ENCODE results near the gene UGT2A1.
"Not testable (repeated sequence)": the region's sequence is repeated elsewhere in the genome, so short reads cannot be mapped to it uniquely, and the experiment has no call there.

UGT2A1 gene

DNA sequence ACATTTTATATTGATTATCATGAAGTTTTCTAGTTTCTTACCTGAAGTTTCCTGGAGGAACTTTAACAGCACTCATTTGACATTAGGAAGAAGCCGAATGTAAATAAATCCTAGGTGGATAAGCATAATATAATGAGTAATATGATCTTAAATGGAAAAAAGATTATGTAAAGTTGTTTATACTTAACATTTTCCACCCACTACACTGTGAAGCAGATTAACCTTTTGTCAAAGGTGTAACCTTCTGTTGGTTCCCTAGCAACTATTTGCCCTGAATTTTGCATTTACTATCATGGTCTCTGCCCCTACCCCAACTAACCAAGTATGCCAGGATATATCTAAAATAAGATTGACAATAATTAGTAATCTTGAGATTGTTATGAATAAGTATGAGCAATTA lies at the start of gene UGT2A1:
UGT2A1 (minus strand) TSS at position 101 of the 400 bp plus-strand sequence. CDS start 5,603 bp downstream, outside the sequence.
- no peaks in the 10 kb centered on the region for H3K36me3 ChIP-seq (ENCODE audit: insufficient read depth, low read length)
- no peaks in the 10 kb centered on the region for H3K27me3 ChIP-seq (ENCODE audit: insufficient read depth, low read length)
- no peak within 1 kb of the TSS for H2AFZ ChIP-seq (ENCODE audit: low read depth, low read length)
- no peak within 1 kb of the TSS for H3K4me3 ChIP-seq (ENCODE audit: low read length)
- H3K9me3 ChIP-seq (ENCODE audit: low read length): no peaks in the 10 kb centered on the region
- H3K4me1 ChIP-seq (ENCODE audit: insufficient read depth, low read length): peaks cover 7% of the 10 kb centered on the region

DNA sequence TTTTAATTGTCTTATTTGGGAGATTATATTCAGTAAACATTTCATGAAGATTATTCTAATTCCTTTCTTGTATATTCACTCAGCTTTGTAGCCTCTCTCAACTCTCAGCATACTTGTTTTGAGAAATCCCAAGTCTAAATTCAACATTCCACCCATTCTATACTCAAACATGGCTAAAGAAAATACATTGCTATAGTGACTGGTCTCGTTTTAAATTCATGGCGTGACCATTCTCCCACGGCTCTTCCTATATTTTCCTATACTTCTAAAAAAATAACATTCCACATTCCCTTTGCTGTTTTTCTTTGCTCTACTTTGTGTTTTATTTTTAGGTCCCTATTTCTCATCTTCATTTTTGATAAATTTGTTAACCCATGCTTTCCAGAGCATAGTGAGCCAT lies 49.2 kb upstream of the UGT2A1 start:
- no peak overlapping the region for H2AFZ ChIP-seq (ENCODE audit: low read depth, low read length)
- no peaks in the 10 kb centered on the region for H3K36me3 ChIP-seq (ENCODE audit: insufficient read depth, low read length)
- no peak overlapping the region for H3K4me3 ChIP-seq (ENCODE audit: low read length)
- no peaks in the 10 kb centered on the region for H3K4me1 ChIP-seq (ENCODE audit: insufficient read depth, low read length)
- H3K9me3 ChIP-seq (ENCODE audit: low read length): no peaks in the 10 kb centered on the region
- no peaks in the 10 kb centered on the region for H3K27me3 ChIP-seq (ENCODE audit: insufficient read depth, low read length)

DNA sequence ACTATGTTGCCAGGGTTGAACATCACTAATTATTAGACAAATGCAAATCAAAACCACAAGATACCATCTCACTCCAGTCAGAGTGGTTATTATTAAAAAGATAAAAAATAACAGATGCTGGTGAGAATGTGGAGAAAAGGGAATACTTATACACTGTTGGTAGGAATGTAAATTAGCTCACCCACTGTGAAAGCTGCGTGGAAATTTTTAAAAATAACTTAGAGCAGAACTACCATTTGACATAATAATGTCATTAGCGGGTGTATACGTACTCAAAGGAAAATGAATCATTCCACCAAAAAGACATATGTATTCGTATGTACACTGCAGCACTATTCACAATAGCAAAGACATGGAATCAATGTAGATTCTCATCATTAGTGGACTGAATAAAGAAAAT lies 48.6 kb upstream of the UGT2A1 start:
- no peak overlapping the region for H2AFZ ChIP-seq (ENCODE audit: low read depth, low read length)
- no peaks in the 10 kb centered on the region for H3K27me3 ChIP-seq (ENCODE audit: insufficient read depth, low read length)
- no peaks in the 10 kb centered on the region for H3K4me1 ChIP-seq (ENCODE audit: insufficient read depth, low read length)
- no peaks in the 10 kb centered on the region for H3K36me3 ChIP-seq (ENCODE audit: insufficient read depth, low read length)
- H3K9me3 ChIP-seq (ENCODE audit: low read length): no peaks in the 10 kb centered on the region
- H3K4me3 ChIP-seq (ENCODE audit: low read length): no peak overlapping the region

DNA sequence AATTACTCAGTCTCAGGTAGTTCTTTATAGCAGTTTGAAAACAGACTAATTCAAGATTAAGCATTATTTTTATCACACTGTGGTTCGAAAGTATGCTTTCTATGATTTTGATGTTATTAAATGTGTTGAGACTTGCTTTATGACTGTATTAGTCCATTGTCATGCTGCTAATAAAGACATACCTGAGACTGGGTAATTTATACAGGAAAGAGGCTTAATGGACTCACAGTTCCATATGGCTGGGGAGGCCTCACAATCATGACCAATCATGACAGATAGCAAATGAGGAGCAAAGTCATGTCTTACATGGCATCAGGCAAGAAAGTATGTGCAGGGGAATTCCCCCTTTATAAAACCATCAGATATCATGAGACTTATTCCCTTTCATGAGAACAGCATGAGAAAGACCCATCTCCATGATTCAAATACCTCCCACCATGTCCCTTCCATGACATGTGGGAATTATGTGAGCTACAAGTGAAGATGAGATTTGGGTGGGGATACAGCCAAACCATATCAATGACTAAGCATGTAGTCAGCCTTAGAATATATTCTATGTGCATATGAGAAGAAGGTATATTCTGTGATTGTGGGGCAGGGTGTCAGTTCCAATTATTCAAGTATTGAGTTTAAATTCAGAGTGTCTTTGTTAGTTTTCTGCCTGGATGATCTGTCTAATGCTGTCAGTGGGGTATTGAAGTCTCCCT lies 44.6 kb upstream of the UGT2A1 start:
- Histone ChIP-seq H3K27me3 (ENCODE audit: insufficient read depth, low read length) (no peaks in the 10 kb centered on the region), H3K4me3 (ENCODE audit: low read length) (no peak overlapping the region), H3K36me3 (ENCODE audit: insufficient read depth, low read length) (no peaks in the 10 kb centered on the region)

DNA sequence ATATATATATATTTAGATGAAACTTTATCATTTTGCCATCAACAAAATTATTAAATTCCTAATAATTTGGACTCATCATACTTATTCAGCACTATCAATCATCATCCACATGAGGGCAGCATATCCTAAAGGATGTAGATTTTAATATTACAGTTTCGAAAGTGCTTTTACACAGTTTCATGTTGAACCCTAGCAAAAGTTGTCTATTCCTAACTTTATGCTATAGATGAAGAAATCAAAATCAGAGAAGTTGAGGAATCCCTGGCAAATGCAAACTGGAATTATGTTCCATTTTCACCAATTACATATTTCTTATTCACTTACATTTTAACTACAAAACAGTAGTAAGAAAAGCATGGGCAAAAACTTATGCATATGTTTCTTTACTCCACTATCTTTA lies 36.6 kb upstream of the UGT2A1 start:
- H3K27me3 ChIP-seq (ENCODE audit: insufficient read depth, low read length): no peaks in the 10 kb centered on the region
- H3K9me3 ChIP-seq (ENCODE audit: low read length): no peaks in the 10 kb centered on the region
- no peak overlapping the region for H2AFZ ChIP-seq (ENCODE audit: low read depth, low read length)
- no peaks in the 10 kb centered on the region for H3K4me1 ChIP-seq (ENCODE audit: insufficient read depth, low read length)
- no peaks in the 10 kb centered on the region for H3K36me3 ChIP-seq (ENCODE audit: insufficient read depth, low read length)
- no peak overlapping the region for H3K4me3 ChIP-seq (ENCODE audit: low read length)

More for the DNA sequence above, 44.6 kb upstream of the UGT2A1 start:
- H2AFZ ChIP-seq (ENCODE audit: low read depth, low read length): no peak overlapping the region
- no peaks in the 10 kb centered on the region for H3K4me1 ChIP-seq (ENCODE audit: insufficient read depth, low read length)
- no peaks in the 10 kb centered on the region for H3K9me3 ChIP-seq (ENCODE audit: low read length)

DNA sequence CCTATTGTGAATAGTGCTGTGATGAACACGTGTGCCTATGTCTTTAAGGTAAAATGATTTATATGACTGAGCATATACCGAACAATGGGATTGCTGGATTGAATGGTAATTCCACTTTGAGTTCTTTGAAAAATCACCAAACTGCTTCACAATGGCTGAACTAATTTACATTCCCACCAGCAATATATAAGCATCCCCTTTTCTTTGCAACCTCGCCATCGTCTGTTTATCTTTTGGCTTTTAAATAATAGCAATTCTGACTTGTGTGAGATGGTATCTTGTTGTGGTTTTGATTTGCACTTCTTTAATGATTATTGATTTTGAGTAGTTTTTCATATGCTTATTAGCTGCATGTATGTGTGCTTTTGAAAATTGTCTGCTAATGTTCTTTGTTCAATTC lies 31.8 kb upstream of the UGT2A1 start:
- no peaks in the 10 kb centered on the region for H3K27me3 ChIP-seq (ENCODE audit: insufficient read depth, low read length)
- H3K4me1 ChIP-seq (ENCODE audit: insufficient read depth, low read length): no peaks in the 10 kb centered on the region
- H3K36me3 ChIP-seq (ENCODE audit: insufficient read depth, low read length): no peaks in the 10 kb centered on the region
- H3K4me3 ChIP-seq (ENCODE audit: low read length): no peak overlapping the region
- H3K9me3 ChIP-seq (ENCODE audit: low read length): no peaks in the 10 kb centered on the region
- no peak overlapping the region for H2AFZ ChIP-seq (ENCODE audit: low read depth, low read length)

DNA sequence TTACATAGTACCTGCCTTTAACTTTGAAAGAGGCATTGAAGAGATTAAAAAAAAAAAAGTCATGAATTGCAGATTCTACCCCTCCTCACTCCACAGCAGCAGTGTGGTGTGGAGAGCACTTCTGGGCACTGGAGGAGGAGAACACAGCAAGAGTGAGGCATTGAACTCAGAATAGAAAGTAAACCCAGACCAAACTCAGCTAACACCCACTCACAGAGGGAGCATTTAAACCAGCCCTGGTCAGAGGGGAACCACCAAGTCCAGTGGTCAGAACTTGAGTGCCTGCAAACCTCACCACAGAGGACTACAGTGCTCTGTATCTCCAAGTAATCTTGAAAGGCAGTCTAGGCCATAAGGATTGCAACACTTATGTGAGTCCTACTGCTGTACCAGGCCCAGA lies 15.6 kb upstream of the UGT2A1 start:
- Histone ChIP-seq H2AFZ (ENCODE audit: low read depth, low read length) (no peak overlapping the region), H3K27me3 (ENCODE audit: insufficient read depth, low read length) (no peaks in the 10 kb centered on the region), H3K4me1 (ENCODE audit: insufficient read depth, low read length) (no peaks in the 10 kb centered on the region), H3K9me3 (ENCODE audit: low read length) (no peaks in the 10 kb centered on the region), H3K4me3 (ENCODE audit: low read length) (no peak overlapping the region), H3K36me3 (ENCODE audit: insufficient read depth, low read length) (no peaks in the 10 kb centered on the region)

DNA sequence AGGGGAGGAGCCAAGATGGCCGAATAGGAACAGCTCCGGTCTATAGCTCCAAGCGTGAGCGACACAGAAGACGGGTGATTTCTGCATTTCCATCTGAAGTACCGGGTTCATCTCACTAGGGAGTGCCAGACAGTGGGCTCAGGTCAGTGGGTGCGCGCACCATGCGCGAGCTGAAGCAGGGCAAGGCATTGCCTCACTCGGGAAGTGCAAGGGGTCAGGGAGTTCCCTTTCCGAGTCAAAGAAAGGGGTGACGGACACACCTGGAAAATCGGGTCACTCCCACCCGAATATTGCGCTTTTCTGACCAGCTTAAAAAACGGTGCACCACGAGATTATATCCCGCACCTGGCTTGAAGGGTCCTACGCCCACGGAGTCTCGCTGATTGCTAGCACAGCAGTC lies 11.0 kb upstream of the UGT2A1 start:
- H3K4me3 ChIP-seq (ENCODE audit: low read length); H3K4me1 ChIP-seq (ENCODE audit: insufficient read depth, low read length); H3K9me3 ChIP-seq (ENCODE audit: low read length); H3K36me3 ChIP-seq (ENCODE audit: insufficient read depth, low read length); H3K27me3 ChIP-seq (ENCODE audit: insufficient read depth, low read length); H2AFZ ChIP-seq (ENCODE audit: low read depth, low read length): not testable (repeated sequence)

DNA sequence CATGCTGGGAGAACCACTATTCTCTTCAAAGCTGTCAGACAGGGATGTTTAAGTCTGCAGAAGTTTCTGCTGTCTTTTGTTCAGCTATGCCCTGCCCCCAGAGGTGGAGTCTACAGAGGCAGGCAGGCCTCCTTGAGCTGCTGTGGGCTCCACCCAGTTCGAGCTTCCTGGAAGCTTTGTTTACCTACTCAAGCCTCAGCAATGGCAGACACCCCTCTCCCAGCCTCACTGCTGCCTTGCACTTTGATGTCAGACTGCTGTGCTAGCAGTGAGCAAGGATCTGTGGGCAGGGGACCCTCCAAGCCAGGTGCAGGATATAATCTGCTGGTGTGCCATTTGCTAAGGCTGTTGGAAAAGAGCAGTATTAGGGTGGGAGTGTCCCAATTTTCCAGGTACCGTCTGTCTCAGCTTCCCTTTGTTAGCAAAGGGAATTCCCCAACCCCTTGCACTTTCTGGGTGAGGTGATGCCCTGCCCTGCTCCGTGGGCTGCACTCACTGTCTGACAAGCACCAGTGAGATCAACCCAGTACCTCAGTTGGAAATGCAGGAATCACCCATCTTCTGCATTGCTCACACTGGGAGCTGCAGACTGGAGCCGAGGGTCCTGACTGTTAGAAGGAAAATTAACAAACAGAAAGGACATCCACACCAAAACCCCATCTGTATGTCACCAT lies 8.2 kb upstream of the UGT2A1 start:
- not testable (repeated sequence) for H3K4me1 ChIP-seq (ENCODE audit: insufficient read depth, low read length); H3K27me3 ChIP-seq (ENCODE audit: insufficient read depth, low read length); H2AFZ ChIP-seq (ENCODE audit: low read depth, low read length); H3K9me3 ChIP-seq (ENCODE audit: low read length); H3K36me3 ChIP-seq (ENCODE audit: insufficient read depth, low read length); H3K4me3 ChIP-seq (ENCODE audit: low read length)

DNA sequence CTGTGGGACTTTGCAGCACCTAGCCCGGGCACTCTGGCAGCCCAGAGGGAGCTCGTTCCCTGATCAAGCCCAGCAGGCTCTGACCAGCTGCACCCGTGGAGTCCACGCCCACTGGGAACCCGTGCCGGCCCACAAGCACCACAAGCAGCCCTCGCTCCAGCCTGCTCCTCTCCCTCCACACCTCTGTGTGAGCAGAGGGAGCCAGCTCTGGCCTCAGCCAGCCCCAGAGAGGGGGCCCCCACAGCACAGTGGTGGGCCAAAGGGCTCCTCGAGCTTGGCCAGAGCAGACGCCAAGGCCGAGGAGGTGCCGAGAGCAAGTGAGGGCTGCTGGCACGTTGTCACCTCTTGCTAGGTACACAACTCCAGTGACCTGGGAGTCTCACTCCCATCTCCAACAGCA lies 5.1 kb upstream of the UGT2A1 start:
- Histone ChIP-seq H3K4me3 (ENCODE audit: low read length) (no peak overlapping the region), H3K4me1 (ENCODE audit: insufficient read depth, low read length) (no peaks in the 10 kb centered on the region), H3K27me3 (ENCODE audit: insufficient read depth, low read length) (no peaks in the 10 kb centered on the region), H2AFZ (ENCODE audit: low read depth, low read length) (no peak overlapping the region), H3K36me3 (ENCODE audit: insufficient read depth, low read length) (no peaks in the 10 kb centered on the region), H3K9me3 (ENCODE audit: low read length) (no peaks in the 10 kb centered on the region)

DNA sequence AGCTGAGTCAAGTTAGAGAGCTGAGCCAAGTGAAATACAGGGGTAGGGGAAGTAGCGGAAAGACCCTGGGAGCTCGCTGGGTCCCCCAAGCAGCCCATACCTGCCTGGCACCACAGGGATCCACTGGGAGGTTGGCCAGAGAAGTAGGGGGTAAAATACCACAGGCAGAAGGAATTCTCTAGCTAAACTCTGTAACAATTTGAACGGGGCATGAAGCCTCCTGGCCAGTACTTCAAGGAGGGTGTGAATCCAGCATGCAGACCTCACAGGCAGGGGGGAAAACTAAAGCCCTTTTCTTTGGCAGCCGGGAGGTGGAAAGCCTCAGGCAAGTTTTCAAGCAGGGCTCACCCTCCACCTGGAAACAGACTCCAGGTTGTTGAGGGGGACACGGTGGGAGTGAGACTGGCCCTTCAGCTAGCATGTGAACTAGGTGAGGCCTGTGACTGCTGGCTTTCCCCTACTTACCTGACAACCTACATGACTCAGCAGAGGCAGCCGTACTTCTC lies 3.7 kb upstream of the UGT2A1 start:
- H3K4me1 ChIP-seq (ENCODE audit: insufficient read depth, low read length): no peaks in the 10 kb centered on the region
- H3K36me3 ChIP-seq (ENCODE audit: insufficient read depth, low read length): no peaks in the 10 kb centered on the region
- H3K9me3 ChIP-seq (ENCODE audit: low read length): no peaks in the 10 kb centered on the region
- H2AFZ ChIP-seq (ENCODE audit: low read depth, low read length): no peak overlapping the region
- H3K4me3 ChIP-seq (ENCODE audit: low read length): no peak overlapping the region
- no peaks in the 10 kb centered on the region for H3K27me3 ChIP-seq (ENCODE audit: insufficient read depth, low read length)

DNA sequence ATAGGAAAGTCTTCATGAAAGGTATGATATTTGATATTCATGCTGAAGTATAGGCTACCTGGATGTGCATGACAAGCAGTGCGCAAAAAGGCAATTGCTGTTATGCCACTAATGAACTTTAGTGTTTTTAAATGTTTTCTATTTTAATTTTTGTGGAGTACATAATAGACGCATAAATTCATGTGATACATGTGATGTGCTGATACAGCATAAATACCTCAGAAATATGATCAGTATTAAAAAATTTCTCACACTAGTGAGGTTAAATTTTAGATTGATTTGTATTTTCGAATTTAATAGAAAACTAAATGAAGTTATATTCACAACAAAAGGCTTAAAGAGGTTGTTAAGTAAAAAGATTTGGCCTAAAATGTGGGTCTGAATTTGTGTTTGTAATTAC lies 2.2 kb downstream of the UGT2A1 start:
- Histone ChIP-seq H2AFZ (ENCODE audit: low read depth, low read length) (no peak overlapping the region), H3K36me3 (ENCODE audit: insufficient read depth, low read length) (no peaks in the 10 kb centered on the region), H3K9me3 (ENCODE audit: low read length) (no peaks in the 10 kb centered on the region), H3K4me3 (ENCODE audit: low read length) (no peak overlapping the region), H3K4me1 (ENCODE audit: insufficient read depth, low read length) (peaks cover 7% of the 10 kb centered on the region), H3K27me3 (ENCODE audit: insufficient read depth, low read length) (no peaks in the 10 kb centered on the region)

DNA sequence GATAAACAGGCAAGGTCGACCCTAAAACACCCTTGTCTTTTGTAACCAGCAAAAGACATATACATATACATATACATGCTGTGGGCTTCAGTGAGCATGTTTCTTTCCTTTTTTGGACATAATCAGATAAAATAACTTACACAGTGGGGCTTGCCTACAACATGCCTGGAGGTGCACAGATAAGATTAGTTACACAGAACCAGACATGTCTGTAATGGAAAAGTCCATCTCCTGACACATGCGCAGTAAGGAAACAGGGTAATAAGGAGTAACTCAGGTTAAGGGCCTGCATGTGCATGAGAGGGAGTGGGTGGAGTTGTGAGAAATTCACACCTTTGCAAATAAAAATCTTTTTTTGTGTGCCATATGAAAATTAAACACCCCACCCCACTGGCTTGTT lies 3.4 kb downstream of the UGT2A1 start:
- no peak overlapping the region for H2AFZ ChIP-seq (ENCODE audit: low read depth, low read length)
- H3K27me3 ChIP-seq (ENCODE audit: insufficient read depth, low read length): no peaks in the 10 kb centered on the region
- no peaks in the 10 kb centered on the region for H3K36me3 ChIP-seq (ENCODE audit: insufficient read depth, low read length)
- no peaks in the 10 kb centered on the region for H3K9me3 ChIP-seq (ENCODE audit: low read length)
- peaks cover 7% of the 10 kb centered on the region for H3K4me1 ChIP-seq (ENCODE audit: insufficient read depth, low read length)
- no peak overlapping the region for H3K4me3 ChIP-seq (ENCODE audit: low read length)
